Upper lobe of left lung (tissue), 6 donors: ENCODE results near the gene MACC1. TPM values are rescaled to one million over a fixed set of nuclear protein-coding genes. Genes with fewer than 3 reads are reported as not detected.

Source experiments
- ATAC-seq, 2 donors: fragments of 200-7000 bp; cut with Tn5 transposase; one replicate each; pipeline ENCODE4 v1.9.1; 2022; ENCODE audit warnings: mild to moderate bottlenecking in 2 of 2, moderate library complexity in 2 of 2; ENCODE audit not compliant: low FRiP score in 2 of 2
- DNase-seq, 2 donors: peaks; one replicate each; pipeline ENCODE4 v3.0.0-alpha.2; 2019 to 2020
- H3K27ac ChIP-seq, 4 donors: fragments of 200-600 bp; sonication (generic); one replicate each; pipeline ENCODE4 v1.5.1; 2016 to 2019
- H3K27me3 ChIP-seq, 4 donors: fragments of 200-600 bp; sonication (generic); one replicate each; pipeline ENCODE4 v1.5.1; 2017 to 2019
- H3K36me3 ChIP-seq, 4 donors: fragments of 200-600 bp; sonication (generic); one replicate each; pipeline ENCODE4 v1.5.1; 2016 to 2019
- H3K4me1 ChIP-seq, 4 donors: fragments of 200-600 bp; sonication (generic); one replicate each; pipeline ENCODE4 v1.5.1; 2018 to 2019
- H3K4me3 ChIP-seq, 4 donors: fragments of 200-600 bp; sonication (generic); one replicate each; pipeline ENCODE4 v1.5.1; 2017 to 2019; ENCODE audit warnings: mild to moderate bottlenecking in 2 of 4, moderate library complexity in 1 of 4
- H3K9me3 ChIP-seq, 4 donors: fragments of 200-600 bp; sonication (generic); one replicate each; pipeline ENCODE4 v1.5.1; 2018 to 2019
- CTCF ChIP-seq, 6 experiments: fragments of 450-650 bp in 4 of 6; fragments of 200-600 bp in 2 of 6; sonication (generic) in 2 of 6; IDR thresholded peaks; one replicate each; pipeline ENCODE4 v1.5.1; 2016 to 2019; ENCODE audit warnings: antibody characterized with exemption in 6 of 6
- EP300 ChIP-seq, 4 donors: sonication (generic); formaldehyde crosslinking; IDR thresholded peaks; one replicate each; pipeline ENCODE4 v1.5.1; 2017; ENCODE audit warnings: antibody characterized with exemption in 4 of 4, control low read depth in 2 of 4
- POLR2A ChIP-seq, 4 donors: fragments of 450-650 bp; IDR thresholded peaks; one replicate each; pipeline ENCODE4 v1.5.1; 2016 to 2017; ENCODE audit warnings: antibody characterized with exemption in 4 of 4, mild to moderate bottlenecking in 2 of 4
- POLR2AphosphoS5 ChIP-seq, 2 donors: sonication (generic); formaldehyde crosslinking; IDR thresholded peaks; one replicate each; pipeline ENCODE4 v1.5.1; 2017; ENCODE audit warnings: antibody characterized with exemption in 2 of 2
- WGBS, 2 donors: methylation state at CpG; one replicate each; pipeline ENCODE4 v1.1.5; 2017 to 2018; 5-methylcytosine and 5-hydroxymethylcytosine counted together
- total RNA-seq, 6 donors: library from RNA; depleted of rRNA in 4 of 6; stranded (reverse); fragments of >200 nt in 4 of 6; gene quantifications; one replicate each; pipeline versions ENCODE4 v1.1.0 to v1.2.1, GENCODE V29; 2016 to 2021
- donor health status: DM: no; HTN: no; CAD: no; lungs with moderate emphysema.
- donor health status: DM: no; HTN: yes; CAD: no; lungs with severe emphysema.

Gene MACC1
- total RNA-seq = 10 to 100 TPM; 10.5 to 86.5 (median 24.3) TPM

- Histone ChIP-seq H3K4me1 (peaks cover 0 to 16% (median 9%) of the 10 kb centered on the region in 4 donors), H3K27ac (peak within 1 kb of the TSS; percentile 50 to 80 (median 73)), H3K36me3 (no peaks in the 10 kb centered on the region), H3K9me3 (no peaks in the 10 kb centered on the region), H3K4me3 (peak within 1 kb of the TSS in 3 of 4 donors; percentile 24 to 40 (median 39)), H3K27me3 (no peaks in the 10 kb centered on the region)
- peak; percentile 60 to 92 for ATAC-seq
- peak in 1 of 2 donors; percentile 90 for DNase-seq
- TF ChIP-seq POLR2A (IDR thresholded peaks at IDR 0.05) (peak in 1 of 4 donors; percentile 40), POLR2AphosphoS5 (IDR thresholded peaks at IDR 0.05) (peak in 1 of 2 donors; percentile 56), CTCF (IDR thresholded peaks at IDR 0.05) (peak in 4 of 6 experiments; percentile 23 to 54 (median 38)), EP300 (IDR thresholded peaks at IDR 0.05) (no peak)
- whole genome bisulfite sequencing, 2 donors = 18 to 29% methylated on average over 6 of the region's 6 CpGs
Measured at GRCh38 chr7:20217193-20217948, at the start of gene MACC1. TSS of gene MACC1 (minus strand) at chr7:20217384. CDS start at chr7:20161862, 55,522 bp downstream.

- Histone ChIP-seq H3K4me3 (no peak overlapping the region), H3K27me3 (no peaks in the 10 kb centered on the region), H3K9me3 (no peaks in the 10 kb centered on the region), H3K27ac (no peak overlapping the region), H3K36me3 (no peaks in the 10 kb centered on the region), H3K4me1 (no peaks in the 10 kb centered on the region)
- no peak for TF ChIP-seq EP300 (IDR thresholded peaks at IDR 0.05)
- no peak for TF ChIP-seq POLR2AphosphoS5 (IDR thresholded peaks at IDR 0.05)
- no peak for TF ChIP-seq POLR2A (IDR thresholded peaks at IDR 0.05)
- TF ChIP-seq CTCF (IDR thresholded peaks at IDR 0.05) = no peak
- 70 to 72% methylated on average over 2 of the region's 2 CpGs for WGBS, 2 donors
- DNase-seq = no peak
- ATAC-seq = no peak
Measured at GRCh38 chr7:20264623-20265022, 47.4 kb upstream of the MACC1 start.

GRCh38 chr7:20260223-20260622 is 43.0 kb upstream of the MACC1 start:
- no peak overlapping the region for H3K4me3 ChIP-seq
- DNase-seq = no peak
- 48 to 57% methylated on average over 1 of the region's 1 CpG for WGBS, 2 donors

GRCh38 chr7:20257212-20257611 is 40.0 kb upstream of the MACC1 start:
- H3K36me3 ChIP-seq = no peaks in the 10 kb centered on the region
- no peak for DNase-seq
- H3K9me3 ChIP-seq = no peaks in the 10 kb centered on the region
- H3K4me1 ChIP-seq = no peaks in the 10 kb centered on the region
- no peaks in the 10 kb centered on the region for H3K27me3 ChIP-seq
- no peak for TF ChIP-seq EP300 (IDR thresholded peaks at IDR 0.05)
- TF ChIP-seq POLR2A (IDR thresholded peaks at IDR 0.05) = no peak
- no peak for TF ChIP-seq POLR2AphosphoS5 (IDR thresholded peaks at IDR 0.05)
- no peak for TF ChIP-seq CTCF (IDR thresholded peaks at IDR 0.05)
- ATAC-seq = no peak
- H3K27ac ChIP-seq = no peak overlapping the region
- H3K4me3 ChIP-seq = no peak overlapping the region

More at GRCh38 chr7:20260223-20260622, 43.0 kb upstream of the MACC1 start:
- H3K36me3 ChIP-seq = no peaks in the 10 kb centered on the region
- H3K4me1 ChIP-seq = no peaks in the 10 kb centered on the region
- no peak overlapping the region for H3K27ac ChIP-seq
- peak in 1 of 2 donors; percentile 60 for ATAC-seq
- TF ChIP-seq POLR2AphosphoS5 (IDR thresholded peaks at IDR 0.05) (no peak), POLR2A (IDR thresholded peaks at IDR 0.05) (no peak), EP300 (IDR thresholded peaks at IDR 0.05) (no peak), CTCF (IDR thresholded peaks at IDR 0.05) (no peak)
- H3K27me3 ChIP-seq = no peaks in the 10 kb centered on the region
- no peaks in the 10 kb centered on the region for H3K9me3 ChIP-seq
